LNCaP clone FGC (cell line): ENCODE measurements around the gene RPL26.
A peak's percentile ranks its signal among the peaks of the same experiment; 100 is the strongest.
"Not testable (repeated sequence)": the region's sequence is repeated elsewhere in the genome, so short reads cannot be mapped to it uniquely, and the experiment has no call there.

ENCODE experiments used
- DNase-seq: peaks from one replicate; pipeline ENCODE4 v3.0.0-alpha.2; 2011; ENCODE audit warnings: low read depth
- H3K4me3 ChIP-seq: 2 replicates; pipeline ENCODE4 v1.5.1; 2011; ENCODE audit warnings: mild to moderate bottlenecking, low read depth, low read length, control low read depth
- CTCF ChIP-seq: IDR thresholded peaks from 2 replicates; pipeline ENCODE4 v1.5.1; 2012; ENCODE audit warnings: mild to moderate bottlenecking; ENCODE audit not compliant: control insufficient read depth, insufficient read depth; ENCODE audit errors: extremely low read depth

RPL26 gene

GRCh38 chr17:8357910-8358309, 25.1 kb downstream of the RPL26 start:
- no peak for TF ChIP-seq CTCF
- no peak for DNase-seq
- H3K4me3 ChIP-seq, result no peak overlapping the region

GRCh38 chr17:8354236-8354635, 28.8 kb downstream of the RPL26 start:
- H3K4me3 ChIP-seq, result no peak overlapping the region
- DNase-seq, result no peak
- TF ChIP-seq CTCF, result no peak

GRCh38 chr17:8353736-8354135, 29.3 kb downstream of the RPL26 start:
- no peak for TF ChIP-seq CTCF
- H3K4me3 ChIP-seq, result no peak overlapping the region
- no peak for DNase-seq

GRCh38 chr17:8350339-8350738, 32.7 kb downstream of the RPL26 start:
- no peak for DNase-seq
- no peak overlapping the region for H3K4me3 ChIP-seq
- no peak for TF ChIP-seq CTCF

GRCh38 chr17:8347001-8347400, 36.0 kb downstream of the RPL26 start:
- DNase-seq, H3K4me3 ChIP-seq: not testable (repeated sequence)

GRCh38 chr17:8345951-8346665, 36.9 kb downstream of the RPL26 start:
- TF ChIP-seq CTCF, result no peak
- peak; percentile 85 for DNase-seq
- H3K4me3 ChIP-seq, result peak overlapping the region; percentile 3

- no peak overlapping the region; the same call in 1 of the 2 replicates for H3K4me3 ChIP-seq
- no peak for TF ChIP-seq CTCF
- DNase-seq, result no peak
Observed at GRCh38 chr17:8345052-8345690, 37.8 kb downstream of the RPL26 start.
